Trophoblast cell (in vitro differentiated cells and primary cell): ENCODE results near the gene TNNI3K.
A peak's percentile ranks its signal among the peaks of the same experiment; 100 is the strongest.

ENCODE experiments used
- DNase-seq, 2 donors: peaks; one replicate each; pipeline ENCODE4 v3.0.0-alpha.2; 2016
- H2AFZ ChIP-seq: 2 replicates; pipeline ENCODE4 v1.6.1; 2013; ENCODE audit warnings: low read length, moderate library complexity, mild to moderate bottlenecking; ENCODE audit not compliant: insufficient read depth, poor library complexity
- H2AK5ac ChIP-seq: 2 replicates; pipeline ENCODE4 v1.6.1; 2013; ENCODE audit warnings: mild to moderate bottlenecking, low read length
- H2BK120ac ChIP-seq: 2 replicates; pipeline ENCODE4 v1.6.1; 2013; ENCODE audit warnings: low read length, mild to moderate bottlenecking, moderate library complexity; ENCODE audit not compliant: insufficient read depth, poor library complexity
- H2BK12ac ChIP-seq: 2 replicates; pipeline ENCODE4 v1.6.1; 2013; ENCODE audit warnings: mild to moderate bottlenecking, low read length, moderate library complexity
- H2BK5ac ChIP-seq: 2 replicates; pipeline ENCODE4 v1.6.1; 2013; ENCODE audit warnings: low read length, low read depth, moderate library complexity, mild to moderate bottlenecking; ENCODE audit not compliant: poor library complexity
- H3K14ac ChIP-seq: 2 replicates; pipeline ENCODE4 v1.6.1; 2013; ENCODE audit warnings: mild to moderate bottlenecking, low read length
- H3K18ac ChIP-seq: 2 replicates; pipeline ENCODE4 v1.6.1; 2013; ENCODE audit warnings: mild to moderate bottlenecking, low read length
- H3K23ac ChIP-seq: 2 replicates; pipeline ENCODE4 v1.6.1; 2013; ENCODE audit warnings: low read length
- H3K27ac ChIP-seq: 2 replicates; pipeline ENCODE4 v1.5.1; 2013; ENCODE audit warnings: low read depth, mild to moderate bottlenecking, inconsistent platforms, low read length, moderate library complexity
- H3K27me3 ChIP-seq: 2 replicates; pipeline ENCODE4 v1.6.1; 2013; ENCODE audit warnings: inconsistent platforms, mild to moderate bottlenecking, low read length, moderate library complexity; ENCODE audit not compliant: insufficient read depth
- H3K36me3 ChIP-seq, 2 experiments: 1 replicate in 1 of 2; 2 replicates in 1 of 2; pipeline ENCODE4 v1.6.1; 2013; ENCODE audit warnings: low read length in 2 of 2, mild to moderate bottlenecking in 2 of 2, moderate library complexity in 1 of 2; ENCODE audit not compliant: insufficient read depth in 2 of 2, control insufficient read depth in 1 of 2
- H3K4ac ChIP-seq: 2 replicates; pipeline ENCODE4 v1.6.1; 2013; ENCODE audit warnings: low read depth, mild to moderate bottlenecking, low read length, moderate library complexity
- H3K4me1 ChIP-seq, 2 experiments: 1 replicate in 1 of 2; 2 replicates in 1 of 2; pipeline ENCODE4 v1.6.1; 2013; ENCODE audit warnings: low read length in 2 of 2, mild to moderate bottlenecking in 2 of 2, moderate library complexity in 1 of 2; ENCODE audit not compliant: insufficient read depth in 2 of 2, control insufficient read depth in 1 of 2
- H3K4me2 ChIP-seq: 2 replicates; pipeline ENCODE4 v1.6.1; 2013; ENCODE audit warnings: inconsistent platforms, mild to moderate bottlenecking, low read length, moderate library complexity
- H3K4me3 ChIP-seq: 2 replicates; pipeline ENCODE4 v1.5.1; 2013; ENCODE audit warnings: mild to moderate bottlenecking, low read depth, low read length, inconsistent platforms
- H3K79me1 ChIP-seq: one replicate; pipeline ENCODE4 v1.6.1; 2013; ENCODE audit warnings: low read length
- H3K79me2 ChIP-seq: 2 replicates; pipeline ENCODE4 v1.6.1; 2013; ENCODE audit warnings: low read length, mild to moderate bottlenecking; ENCODE audit not compliant: control insufficient read depth, insufficient read depth, poor library complexity
- H3K9ac ChIP-seq: 2 replicates; pipeline ENCODE4 v1.6.1; 2013; ENCODE audit warnings: mild to moderate bottlenecking, low read length
- H3K9me3 ChIP-seq: 2 replicates; pipeline ENCODE4 v1.6.1; 2013; ENCODE audit warnings: low read depth, mild to moderate bottlenecking, control low read depth, inconsistent platforms, low read length; ENCODE audit not compliant: insufficient read depth
- H4K12ac ChIP-seq: 2 replicates; pipeline ENCODE4 v1.6.1; 2013; ENCODE audit warnings: low read depth, mild to moderate bottlenecking, low read length, moderate library complexity
- H4K8ac ChIP-seq: 2 replicates; pipeline ENCODE4 v1.6.1; 2013; ENCODE audit warnings: low read depth, mild to moderate bottlenecking, low read length, moderate library complexity
- H4K91ac ChIP-seq: one replicate; pipeline ENCODE4 v1.6.1; 2013; ENCODE audit warnings: low read depth, mild to moderate bottlenecking, low read length, moderate library complexity
- WGBS: extraction: QIAGEN DNeasy Blood & Tissue Kit; methylation state at CpG from one replicate; pipeline ENCODE4 v1.1.7; 2013; ENCODE audit warnings: missing lambda C conversion rate; ENCODE audit not compliant: insufficient read length, insufficient coverage; ENCODE audit errors: extremely low coverage; 5-methylcytosine and 5-hydroxymethylcytosine counted together

TNNI3K gene

DNA sequence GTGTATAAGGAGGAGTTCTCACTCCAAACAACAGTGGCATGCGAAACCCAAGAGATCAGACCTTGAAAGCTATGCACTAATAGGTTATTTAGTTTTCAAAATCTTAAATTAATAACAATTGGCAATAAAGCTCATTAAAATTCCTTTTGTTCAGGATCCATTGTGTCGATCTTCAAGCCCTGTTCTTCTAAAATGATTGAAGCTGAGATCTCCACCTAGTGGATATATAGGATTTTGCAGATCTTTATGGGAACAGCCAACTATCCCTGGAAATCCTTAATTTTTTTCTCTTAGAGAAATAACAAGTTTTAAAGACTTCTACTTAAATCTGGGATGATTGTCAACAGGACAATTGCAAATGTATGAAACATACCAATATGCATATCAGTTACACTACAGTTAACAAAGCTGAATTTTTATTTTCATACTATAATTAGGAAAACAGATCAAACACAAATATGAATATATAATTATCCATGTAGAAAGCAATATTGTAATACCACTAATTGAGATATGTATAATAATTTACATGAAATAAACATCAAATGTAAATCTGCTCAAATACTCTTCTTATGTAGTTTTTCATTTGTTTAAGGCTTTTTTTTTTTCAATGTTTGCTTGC lies 233.9 kb downstream of the TNNI3K start:
- Histone ChIP-seq H3K9me3 (peaks cover 5% of the 10 kb centered on the region), H2AFZ (no peak overlapping the region), H2BK120ac (no peak overlapping the region), H3K14ac (no peak overlapping the region), H3K4me2 (no peak overlapping the region), H3K18ac (no peak overlapping the region), H4K91ac (no peak overlapping the region), H3K27ac (no peak overlapping the region), H3K27me3 (no peaks in the 10 kb centered on the region), H3K4me3 (no peak overlapping the region), H3K23ac (no peak overlapping the region), H3K4ac (no peak overlapping the region), H2BK5ac (no peak overlapping the region), H4K8ac (no peak overlapping the region), H2BK12ac (no peak overlapping the region), H2AK5ac (no peak overlapping the region), H4K12ac (no peak overlapping the region), H3K79me1 (no peaks in the 10 kb centered on the region), H3K79me2 (no peaks in the 10 kb centered on the region), H3K4me1 (no peaks in the 10 kb centered on the region), H3K36me3 (no peaks in the 10 kb centered on the region), H3K9ac (no peak overlapping the region)
- WGBS: no CpG with 5 or more reads among the region's 2 CpGs
- DNase-seq: peak in 1 of 2 donors; percentile 80

DNA sequence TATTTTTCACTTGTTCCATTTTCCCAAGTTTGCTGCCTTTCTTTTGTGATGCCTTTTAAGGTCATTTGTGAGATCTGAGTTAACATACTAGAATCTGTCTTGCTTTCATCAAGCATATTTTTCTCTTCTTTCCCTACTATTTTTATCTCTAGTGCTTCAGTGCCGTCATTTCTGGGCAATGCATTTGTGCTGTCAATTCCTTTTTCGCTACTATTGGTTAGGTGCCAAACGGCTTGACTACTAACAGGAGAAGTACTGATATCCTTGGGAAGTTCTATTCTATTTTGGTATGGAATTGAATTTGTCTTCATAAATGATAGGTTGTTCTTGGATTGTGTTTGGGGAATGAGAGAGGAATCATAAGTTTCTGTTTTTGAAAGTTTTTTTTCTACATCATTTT lies 235.1 kb downstream of the TNNI3K start:
- no peaks in the 10 kb centered on the region for H3K36me3 ChIP-seq
- no peak overlapping the region for H2BK12ac ChIP-seq
- no peak overlapping the region for H4K91ac ChIP-seq
- no peak overlapping the region for H3K9ac ChIP-seq
- H3K9me3 ChIP-seq: peaks cover 3% of the 10 kb centered on the region
- no peak overlapping the region for H3K14ac ChIP-seq
- no peak overlapping the region for H3K23ac ChIP-seq
- H4K8ac ChIP-seq: no peak overlapping the region
- no peaks in the 10 kb centered on the region for H3K4me1 ChIP-seq
- no peak overlapping the region for H2BK5ac ChIP-seq
- WGBS: no CpG with 5 or more reads among the region's 3 CpGs
- no peaks in the 10 kb centered on the region for H3K79me2 ChIP-seq
- no peak overlapping the region for H3K4ac ChIP-seq
- H4K12ac ChIP-seq: no peak overlapping the region
- H3K18ac ChIP-seq: no peak overlapping the region
- no peaks in the 10 kb centered on the region for H3K27me3 ChIP-seq
- no peak overlapping the region for H2AFZ ChIP-seq
- no peak overlapping the region for H2AK5ac ChIP-seq
- H3K79me1 ChIP-seq: no peaks in the 10 kb centered on the region
- H2BK120ac ChIP-seq: no peak overlapping the region
- H3K27ac ChIP-seq: no peak overlapping the region
- no peak overlapping the region for H3K4me3 ChIP-seq
- no peak overlapping the region for H3K4me2 ChIP-seq
- no peak for DNase-seq

- WGBS: no CpG with 5 or more reads among the region's 3 CpGs
These were observed 235.7 kb downstream of the TNNI3K start for GRCh38 chr1:74470936-74471335.

DNA sequence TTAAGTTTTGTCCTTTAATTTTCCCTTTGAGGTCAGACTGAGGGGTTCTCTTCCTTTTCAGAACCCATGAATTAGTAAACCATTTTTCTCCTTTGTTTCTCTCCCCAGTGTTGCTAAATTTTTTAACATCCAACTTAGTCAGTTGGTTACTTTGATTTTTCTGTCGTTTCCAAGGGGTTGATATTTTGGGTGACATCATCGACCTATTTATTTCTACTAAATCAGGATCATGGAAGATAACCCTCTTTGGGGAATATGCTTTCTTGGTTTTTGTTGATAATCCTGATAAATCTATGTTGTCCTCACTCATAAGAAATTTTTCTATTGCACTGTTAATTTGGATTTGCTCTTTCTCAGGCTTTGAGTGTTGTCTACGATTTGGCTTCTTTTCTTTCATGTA lies 236.3 kb downstream of the TNNI3K start:
- Histone ChIP-seq H2AFZ (no peak overlapping the region), H3K14ac (no peak overlapping the region), H3K23ac (no peak overlapping the region), H3K4me1 (no peaks in the 10 kb centered on the region), H3K36me3 (no peaks in the 10 kb centered on the region), H2BK12ac (no peak overlapping the region), H3K27ac (no peak overlapping the region), H4K8ac (no peak overlapping the region), H3K27me3 (no peaks in the 10 kb centered on the region), H3K4ac (no peak overlapping the region), H2AK5ac (no peak overlapping the region), H3K18ac (no peak overlapping the region), H2BK5ac (no peak overlapping the region), H3K79me1 (no peaks in the 10 kb centered on the region), H4K12ac (no peak overlapping the region), H2BK120ac (no peak overlapping the region), H3K4me2 (no peak overlapping the region), H3K4me3 (no peak overlapping the region), H3K9me3 (no peaks in the 10 kb centered on the region), H3K9ac (no peak overlapping the region), H3K79me2 (no peaks in the 10 kb centered on the region), H4K91ac (no peak overlapping the region)
- DNase-seq: no peak
- WGBS: no CpG with 5 or more reads among the region's 3 CpGs

More at GRCh38 chr1:74470936-74471335, 235.7 kb downstream of the TNNI3K start:
- H4K8ac ChIP-seq: no peak overlapping the region
- DNase-seq: no peak
- no peaks in the 10 kb centered on the region for H3K27me3 ChIP-seq
- no peaks in the 10 kb centered on the region for H3K4me1 ChIP-seq
- H3K23ac ChIP-seq: no peak overlapping the region
- H4K12ac ChIP-seq: no peak overlapping the region
- no peak overlapping the region for H3K27ac ChIP-seq
- no peak overlapping the region for H3K9ac ChIP-seq
- H3K4ac ChIP-seq: no peak overlapping the region
- no peaks in the 10 kb centered on the region for H3K36me3 ChIP-seq
- no peak overlapping the region for H3K4me2 ChIP-seq
- H3K4me3 ChIP-seq: no peak overlapping the region
- H3K79me2 ChIP-seq: no peaks in the 10 kb centered on the region
- H2AFZ ChIP-seq: no peak overlapping the region
- no peak overlapping the region for H3K14ac ChIP-seq
- H3K79me1 ChIP-seq: no peaks in the 10 kb centered on the region
- H2AK5ac ChIP-seq: no peak overlapping the region
- no peak overlapping the region for H2BK120ac ChIP-seq
- H3K9me3 ChIP-seq: no peaks in the 10 kb centered on the region
- no peak overlapping the region for H4K91ac ChIP-seq
- H3K18ac ChIP-seq: no peak overlapping the region
- no peak overlapping the region for H2BK5ac ChIP-seq
- H2BK12ac ChIP-seq: no peak overlapping the region
